Mesothelial cell of epicardium (in vitro differentiated cells): ENCODE data around the gene LAMP5. TPM values are rescaled to one million over a fixed set of nuclear protein-coding genes. Genes with fewer than 3 reads are reported as not detected.

ENCODE experiments used
- DNase-seq, 2 experiments: peaks; one replicate each; pipeline ENCODE4 v3.0.0; 2021; ENCODE audit warnings: low spot score in 2 of 2; ENCODE audit not compliant: unreplicated experiment in 2 of 2
- H3K27ac Mint-ChIP-seq: 2 replicates; pipeline ENCODE4 v1.8.0; 2021; ENCODE audit warnings: mixed read lengths
- H3K27me3 Mint-ChIP-seq: 2 replicates; pipeline ENCODE4 v1.8.0; 2021; ENCODE audit warnings: low read depth, mixed read lengths
- H3K36me3 Mint-ChIP-seq: 2 replicates; pipeline ENCODE4 v1.8.0; 2021; ENCODE audit warnings: mixed read lengths
- H3K4me1 Mint-ChIP-seq: 2 replicates; pipeline ENCODE4 v1.8.0; 2021; ENCODE audit warnings: mixed read lengths
- H3K4me3 Mint-ChIP-seq: 2 replicates; pipeline ENCODE4 v1.8.0; 2021; ENCODE audit warnings: mild to moderate bottlenecking, moderate library complexity, mixed read lengths
- H3K9me3 Mint-ChIP-seq: 2 replicates; pipeline ENCODE4 v1.8.0; 2021; ENCODE audit warnings: mixed read lengths
- total RNA-seq: library from RNA; stranded (reverse); gene quantifications from 3 replicates; pipeline ENCODE4 v1.2.1, GENCODE V29; 2021
- TF ChIP-seq, protein P1 (sequence below): fragments of 200-600 bp; sonication (generic); IDR thresholded peaks from one replicate; pipeline ENCODE4 v1.5.0; 2021; ENCODE audit warnings: antibody characterized with exemption; ENCODE audit not compliant: unreplicated experiment

The LAMP5 gene
- total RNA-seq, 1 donor from 2014 or later = 0.38 TPM

DNA sequence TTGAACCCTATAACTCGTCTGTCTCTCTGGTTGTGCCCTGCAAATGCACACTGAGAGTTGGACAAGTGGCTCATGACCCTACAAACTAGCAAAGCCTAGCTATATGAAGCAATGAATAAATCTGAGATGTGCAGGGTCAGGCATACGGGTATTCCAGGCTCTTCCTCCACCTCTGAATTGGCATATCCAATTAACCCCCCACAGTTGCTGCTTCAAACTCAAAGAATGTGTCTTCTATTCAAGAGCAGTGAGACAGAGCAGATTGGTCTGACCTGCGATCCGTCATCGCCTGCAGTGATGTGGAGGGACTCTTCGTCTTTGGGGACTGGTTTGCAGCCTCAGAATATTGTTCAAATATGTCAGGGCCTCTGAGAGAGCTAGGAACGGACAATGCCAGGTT, 59.8 kb downstream of the LAMP5 start:
- no peaks in the 10 kb centered on the region for H3K36me3 Mint-ChIP-seq
- TF ChIP-seq, protein P1, sequence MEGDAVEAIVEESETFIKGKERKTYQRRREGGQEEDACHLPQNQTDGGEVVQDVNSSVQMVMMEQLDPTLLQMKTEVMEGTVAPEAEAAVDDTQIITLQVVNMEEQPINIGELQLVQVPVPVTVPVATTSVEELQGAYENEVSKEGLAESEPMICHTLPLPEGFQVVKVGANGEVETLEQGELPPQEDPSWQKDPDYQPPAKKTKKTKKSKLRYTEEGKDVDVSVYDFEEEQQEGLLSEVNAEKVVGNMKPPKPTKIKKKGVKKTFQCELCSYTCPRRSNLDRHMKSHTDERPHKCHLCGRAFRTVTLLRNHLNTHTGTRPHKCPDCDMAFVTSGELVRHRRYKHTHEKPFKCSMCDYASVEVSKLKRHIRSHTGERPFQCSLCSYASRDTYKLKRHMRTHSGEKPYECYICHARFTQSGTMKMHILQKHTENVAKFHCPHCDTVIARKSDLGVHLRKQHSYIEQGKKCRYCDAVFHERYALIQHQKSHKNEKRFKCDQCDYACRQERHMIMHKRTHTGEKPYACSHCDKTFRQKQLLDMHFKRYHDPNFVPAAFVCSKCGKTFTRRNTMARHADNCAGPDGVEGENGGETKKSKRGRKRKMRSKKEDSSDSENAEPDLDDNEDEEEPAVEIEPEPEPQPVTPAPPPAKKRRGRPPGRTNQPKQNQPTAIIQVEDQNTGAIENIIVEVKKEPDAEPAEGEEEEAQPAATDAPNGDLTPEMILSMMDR = no peak
- H3K4me1 Mint-ChIP-seq = no peaks in the 10 kb centered on the region
- no peak for DNase-seq
- no peak overlapping the region for H3K4me3 Mint-ChIP-seq
- H3K9me3 Mint-ChIP-seq = no peaks in the 10 kb centered on the region
- H3K27me3 Mint-ChIP-seq = peaks cover 54% of the 10 kb centered on the region
- H3K27ac Mint-ChIP-seq = no peak overlapping the region

GRCh38 chr20:9574776-9575175, 60.4 kb downstream of the LAMP5 start:
- Mint-ChIP-seq H3K4me3 (no peak overlapping the region), H3K36me3 (no peaks in the 10 kb centered on the region), H3K4me1 (no peaks in the 10 kb centered on the region), H3K27me3 (peaks cover 52% of the 10 kb centered on the region), H3K9me3 (no peaks in the 10 kb centered on the region), H3K27ac (no peak overlapping the region)
- TF ChIP-seq, protein P1 = no peak
- no peak for DNase-seq

DNA sequence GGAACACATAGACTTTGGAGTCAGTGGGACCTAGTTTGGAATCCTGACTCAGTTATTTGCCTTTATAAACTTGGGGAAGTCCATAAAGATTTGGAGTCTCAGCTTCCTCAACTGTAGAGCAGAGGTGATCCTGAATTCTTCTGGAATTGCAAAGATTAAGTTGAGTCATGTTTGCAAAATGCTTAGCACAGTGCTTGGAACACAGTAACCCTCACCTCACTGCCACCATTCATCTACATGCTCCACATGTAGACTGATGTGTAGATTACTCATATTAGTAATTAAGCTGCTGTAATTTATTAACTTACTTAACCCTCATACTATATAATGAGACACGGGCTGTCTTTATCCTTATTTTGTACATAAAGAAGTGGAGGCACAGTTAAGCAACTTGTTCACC, 61.4 kb downstream of the LAMP5 start:
- H3K27me3 Mint-ChIP-seq = peaks cover 51% of the 10 kb centered on the region
- no peak overlapping the region for H3K27ac Mint-ChIP-seq
- TF ChIP-seq, protein P1 = no peak
- no peak overlapping the region for H3K4me3 Mint-ChIP-seq
- no peaks in the 10 kb centered on the region for H3K4me1 Mint-ChIP-seq
- no peak for DNase-seq
- no peaks in the 10 kb centered on the region for H3K9me3 Mint-ChIP-seq
- H3K36me3 Mint-ChIP-seq = no peaks in the 10 kb centered on the region

DNA sequence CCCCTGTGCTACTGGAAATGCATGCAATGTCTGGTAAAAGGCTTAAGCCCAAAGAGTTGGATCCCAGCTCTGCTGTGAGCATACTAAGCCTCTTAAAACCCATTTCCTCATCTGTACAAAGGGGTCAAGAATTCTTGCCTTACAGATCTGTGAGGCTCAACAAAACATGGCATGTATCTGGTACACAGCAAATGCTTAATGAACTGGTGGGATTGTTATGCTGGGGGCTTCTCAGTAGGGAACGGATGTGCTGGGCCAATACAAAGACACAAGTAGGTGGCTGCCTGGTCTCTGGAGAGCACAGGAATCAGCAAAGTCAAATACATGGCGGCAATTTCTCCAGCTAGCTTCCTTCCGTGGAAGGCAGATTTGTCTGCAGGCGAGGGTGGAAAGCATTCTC, 62.3 kb downstream of the LAMP5 start:
- Mint-ChIP-seq H3K9me3 (no peaks in the 10 kb centered on the region), H3K4me3 (no peak overlapping the region), H3K27me3 (peaks cover 47% of the 10 kb centered on the region), H3K4me1 (no peaks in the 10 kb centered on the region), H3K27ac (no peak overlapping the region), H3K36me3 (no peaks in the 10 kb centered on the region)
- no peak for DNase-seq
- TF ChIP-seq, protein P1 = no peak

DNA sequence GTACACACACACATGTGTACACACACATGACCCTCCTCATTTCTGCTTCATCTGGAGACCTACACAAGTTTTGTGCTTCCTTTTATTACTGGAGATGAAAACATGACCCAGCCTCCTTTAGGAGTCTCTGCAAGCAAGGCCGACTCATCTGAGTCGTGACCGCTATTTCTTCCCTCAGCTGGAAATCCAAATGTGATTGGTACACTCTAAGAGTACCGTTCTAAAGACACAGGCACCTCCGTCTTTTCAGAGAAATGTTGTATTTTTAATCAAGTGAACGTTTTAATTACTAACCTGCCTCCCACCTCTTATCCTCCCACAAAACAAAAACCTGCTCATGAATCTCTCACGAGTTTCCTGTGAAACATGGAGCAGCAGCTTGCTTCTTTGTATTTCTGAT, 63.0 kb downstream of the LAMP5 start:
- Mint-ChIP-seq H3K27ac (no peak overlapping the region), H3K9me3 (no peaks in the 10 kb centered on the region), H3K36me3 (no peaks in the 10 kb centered on the region), H3K4me1 (no peaks in the 10 kb centered on the region), H3K27me3 (peaks cover 44% of the 10 kb centered on the region), H3K4me3 (no peak overlapping the region)
- TF ChIP-seq, protein P1 = no peak
- DNase-seq = no peak

DNA sequence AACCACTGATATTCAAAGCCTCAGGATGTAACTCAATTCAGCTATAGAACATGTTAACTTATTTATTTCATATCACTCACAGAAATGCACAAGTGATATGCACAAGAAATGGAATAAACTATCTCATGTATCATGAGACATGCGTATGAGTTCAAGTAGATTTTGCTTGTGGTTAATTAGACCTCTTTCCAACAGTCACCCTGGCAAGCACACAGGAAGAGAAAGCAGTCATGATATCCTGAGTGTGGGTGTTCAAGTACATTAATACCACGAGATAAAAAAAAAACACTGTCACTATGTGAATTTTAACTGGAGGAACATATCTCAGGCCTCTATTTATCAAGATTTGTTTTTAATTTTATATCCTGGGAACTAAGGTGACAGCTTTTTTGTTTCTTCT, 64.2 kb downstream of the LAMP5 start:
- no peak overlapping the region for H3K4me3 Mint-ChIP-seq
- peaks cover 36% of the 10 kb centered on the region for H3K27me3 Mint-ChIP-seq
- TF ChIP-seq, protein P1 = no peak
- H3K4me1 Mint-ChIP-seq = no peaks in the 10 kb centered on the region
- DNase-seq = no peak
- no peaks in the 10 kb centered on the region for H3K9me3 Mint-ChIP-seq
- no peaks in the 10 kb centered on the region for H3K36me3 Mint-ChIP-seq
- no peak overlapping the region for H3K27ac Mint-ChIP-seq
